ENCODE data around the gene DPH2.

DNA sequence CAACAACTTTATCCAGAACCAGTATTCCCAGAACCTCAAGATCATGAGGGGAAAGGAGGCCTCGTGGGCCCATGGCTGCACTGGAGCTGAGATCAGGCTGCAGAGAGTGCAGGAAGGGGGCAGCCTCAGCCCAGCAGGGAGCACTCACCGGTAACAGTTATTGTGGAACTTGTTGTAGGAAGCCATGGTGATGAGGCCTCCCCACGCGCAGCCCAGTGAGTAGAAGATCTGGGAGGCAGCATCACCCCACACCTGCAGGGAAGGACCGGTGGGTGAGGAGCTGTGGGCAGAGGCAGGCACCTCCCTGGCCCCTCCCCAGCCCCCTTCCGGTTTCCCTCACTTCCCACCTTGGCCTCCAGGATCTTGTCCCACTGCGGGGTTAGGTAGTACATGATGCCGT, 32.4 kb downstream of the DPH2 start:
- TF ChIP-seq EP300 (IDR thresholded peaks at IDR 0.05; ENCODE audit: borderline replicate concordance in 1 of 2, low read depth in 2 of 2, low read length in 2 of 2) (no peak), POLR2AphosphoS5 (IDR thresholded peaks at IDR 0.05; ENCODE audit: low read depth, low read length) (no peak), TCF12 (IDR thresholded peaks at IDR 0.05; ENCODE audit: low read depth, low read length) (no peak), EZH2 (IDR thresholded peaks at IDR 0.05; ENCODE audit: low read depth, low read length, severe bottlenecking) (no peak)
- TF ChIP-seq, protein P1, sequence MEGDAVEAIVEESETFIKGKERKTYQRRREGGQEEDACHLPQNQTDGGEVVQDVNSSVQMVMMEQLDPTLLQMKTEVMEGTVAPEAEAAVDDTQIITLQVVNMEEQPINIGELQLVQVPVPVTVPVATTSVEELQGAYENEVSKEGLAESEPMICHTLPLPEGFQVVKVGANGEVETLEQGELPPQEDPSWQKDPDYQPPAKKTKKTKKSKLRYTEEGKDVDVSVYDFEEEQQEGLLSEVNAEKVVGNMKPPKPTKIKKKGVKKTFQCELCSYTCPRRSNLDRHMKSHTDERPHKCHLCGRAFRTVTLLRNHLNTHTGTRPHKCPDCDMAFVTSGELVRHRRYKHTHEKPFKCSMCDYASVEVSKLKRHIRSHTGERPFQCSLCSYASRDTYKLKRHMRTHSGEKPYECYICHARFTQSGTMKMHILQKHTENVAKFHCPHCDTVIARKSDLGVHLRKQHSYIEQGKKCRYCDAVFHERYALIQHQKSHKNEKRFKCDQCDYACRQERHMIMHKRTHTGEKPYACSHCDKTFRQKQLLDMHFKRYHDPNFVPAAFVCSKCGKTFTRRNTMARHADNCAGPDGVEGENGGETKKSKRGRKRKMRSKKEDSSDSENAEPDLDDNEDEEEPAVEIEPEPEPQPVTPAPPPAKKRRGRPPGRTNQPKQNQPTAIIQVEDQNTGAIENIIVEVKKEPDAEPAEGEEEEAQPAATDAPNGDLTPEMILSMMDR (IDR thresholded peaks at IDR 0.05; ENCODE audit: control extremely low read depth in 1 of 3, insufficient read depth in 1 of 3, low read depth in 1 of 3, low read length in 3 of 3): no peak
- TF ChIP-seq, protein P2, sequence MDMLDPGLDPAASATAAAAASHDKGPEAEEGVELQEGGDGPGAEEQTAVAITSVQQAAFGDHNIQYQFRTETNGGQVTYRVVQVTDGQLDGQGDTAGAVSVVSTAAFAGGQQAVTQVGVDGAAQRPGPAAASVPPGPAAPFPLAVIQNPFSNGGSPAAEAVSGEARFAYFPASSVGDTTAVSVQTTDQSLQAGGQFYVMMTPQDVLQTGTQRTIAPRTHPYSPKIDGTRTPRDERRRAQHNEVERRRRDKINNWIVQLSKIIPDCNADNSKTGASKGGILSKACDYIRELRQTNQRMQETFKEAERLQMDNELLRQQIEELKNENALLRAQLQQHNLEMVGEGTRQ (IDR thresholded peaks at IDR 0.05; ENCODE audit: low read length): no peak
- TF ChIP-seq, protein P3, sequence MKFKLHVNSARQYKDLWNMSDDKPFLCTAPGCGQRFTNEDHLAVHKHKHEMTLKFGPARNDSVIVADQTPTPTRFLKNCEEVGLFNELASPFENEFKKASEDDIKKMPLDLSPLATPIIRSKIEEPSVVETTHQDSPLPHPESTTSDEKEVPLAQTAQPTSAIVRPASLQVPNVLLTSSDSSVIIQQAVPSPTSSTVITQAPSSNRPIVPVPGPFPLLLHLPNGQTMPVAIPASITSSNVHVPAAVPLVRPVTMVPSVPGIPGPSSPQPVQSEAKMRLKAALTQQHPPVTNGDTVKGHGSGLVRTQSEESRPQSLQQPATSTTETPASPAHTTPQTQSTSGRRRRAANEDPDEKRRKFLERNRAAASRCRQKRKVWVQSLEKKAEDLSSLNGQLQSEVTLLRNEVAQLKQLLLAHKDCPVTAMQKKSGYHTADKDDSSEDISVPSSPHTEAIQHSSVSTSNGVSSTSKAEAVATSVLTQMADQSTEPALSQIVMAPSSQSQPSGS (IDR thresholded peaks at IDR 0.05; ENCODE audit: low read length): no peak

Data from H1 (cell line).